Epithelial cell of proximal tubule (primary cell): ENCODE measurements around the gene ARHGAP31. TPM values are rescaled to one million over a fixed set of nuclear protein-coding genes. Genes with fewer than 3 reads are reported as not detected.
"Not testable (repeated sequence)": the region's sequence is repeated elsewhere in the genome, so short reads cannot be mapped to it uniquely, and the experiment has no call there.

Source experiments
- DNase-seq: peaks from one replicate; pipeline ENCODE4 v3.0.0-alpha.2; 2011; ENCODE audit warnings: low read depth
- H3K4me3 ChIP-seq: 2 replicates; pipeline ENCODE4 v1.5.1; 2011; ENCODE audit warnings: low read depth, mild to moderate bottlenecking, low read length
- CTCF ChIP-seq: conservative IDR thresholded peaks from 2 replicates; pipeline ENCODE4 v1.5.1; 2012; ENCODE audit warnings: low read depth, mild to moderate bottlenecking, low read length
- total RNA-seq: library from RNA; depleted of rRNA; stranded (reverse); fragments of >200 nt; gene quantifications from 2 replicates; pipeline ENCODE4 v1.2.3, GENCODE V29; 2015

The ARHGAP31 gene
- total RNA-seq, 1 donor from 2014 or later: 5.1 TPM

- no peak overlapping the region for H3K4me3 ChIP-seq
- no peak for TF ChIP-seq CTCF
- DNase-seq: no peak
Measured at GRCh38 chr3:119302697-119303551, 8.7 kb downstream of the ARHGAP31 start.

DNA sequence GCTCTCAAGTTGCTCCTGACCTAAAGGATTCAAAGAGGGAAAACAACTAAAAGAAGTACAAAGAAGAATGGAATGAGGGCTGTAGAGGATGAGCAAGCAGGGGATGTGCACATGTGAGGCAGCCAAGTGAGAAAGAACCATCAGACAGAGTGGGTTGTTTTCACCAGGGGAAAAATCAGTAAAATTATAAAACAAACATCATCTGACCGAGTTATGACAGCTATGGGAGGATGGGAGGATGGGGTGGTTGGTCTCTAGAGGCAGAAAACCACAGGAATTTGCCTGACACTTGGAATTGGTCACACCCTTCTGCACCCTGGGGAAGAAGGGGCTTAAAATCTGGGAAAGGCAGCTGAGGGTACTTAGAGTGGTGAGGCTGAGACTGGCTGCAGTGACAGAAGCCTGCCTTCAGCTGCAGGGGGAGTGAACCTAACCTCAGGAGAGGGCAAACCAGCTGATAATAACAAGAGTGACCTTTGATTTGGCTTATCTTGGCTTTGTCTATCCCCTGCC is 10.1 kb downstream of the ARHGAP31 start:
- no peak for DNase-seq
- no peak overlapping the region for H3K4me3 ChIP-seq
- no peak for TF ChIP-seq CTCF

DNA sequence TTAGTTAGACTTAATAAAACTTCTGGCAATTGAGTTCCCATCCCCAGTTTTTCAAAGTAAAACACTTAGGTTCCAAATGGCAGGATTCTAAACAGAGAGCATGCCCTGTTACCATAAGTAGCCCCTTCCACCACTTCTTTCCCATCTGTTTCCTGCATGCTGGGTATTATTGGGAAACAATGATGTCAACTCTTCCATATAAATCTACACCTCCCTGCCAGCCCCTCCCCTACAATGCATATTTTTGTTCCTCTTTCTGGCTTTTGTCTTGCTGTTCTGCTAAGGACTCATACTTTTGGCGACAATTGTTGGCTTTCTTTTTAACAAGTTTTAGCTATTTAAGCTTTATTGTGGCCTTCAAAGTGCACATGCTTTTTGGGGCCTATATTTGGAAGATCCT is 11.1 kb downstream of the ARHGAP31 start:
- TF ChIP-seq CTCF: no peak
- no peak overlapping the region for H3K4me3 ChIP-seq
- no peak for DNase-seq

GRCh38 chr3:119306378-119306777 is 12.2 kb downstream of the ARHGAP31 start:
- H3K4me3 ChIP-seq, DNase-seq: not testable (repeated sequence)

GRCh38 chr3:119308355-119308754 is 14.2 kb downstream of the ARHGAP31 start:
- no peak for TF ChIP-seq CTCF
- no peak overlapping the region for H3K4me3 ChIP-seq
- DNase-seq: no peak

GRCh38 chr3:119309591-119309990 is 15.4 kb downstream of the ARHGAP31 start:
- no peak overlapping the region for H3K4me3 ChIP-seq
- no peak for DNase-seq
- TF ChIP-seq CTCF: no peak

GRCh38 chr3:119310071-119310470 is 15.9 kb downstream of the ARHGAP31 start:
- no peak for TF ChIP-seq CTCF
- H3K4me3 ChIP-seq: no peak overlapping the region
- peak; percentile 97 for DNase-seq
